ENCODE measurements around the gene C7orf33.

Gene C7orf33

DNA sequence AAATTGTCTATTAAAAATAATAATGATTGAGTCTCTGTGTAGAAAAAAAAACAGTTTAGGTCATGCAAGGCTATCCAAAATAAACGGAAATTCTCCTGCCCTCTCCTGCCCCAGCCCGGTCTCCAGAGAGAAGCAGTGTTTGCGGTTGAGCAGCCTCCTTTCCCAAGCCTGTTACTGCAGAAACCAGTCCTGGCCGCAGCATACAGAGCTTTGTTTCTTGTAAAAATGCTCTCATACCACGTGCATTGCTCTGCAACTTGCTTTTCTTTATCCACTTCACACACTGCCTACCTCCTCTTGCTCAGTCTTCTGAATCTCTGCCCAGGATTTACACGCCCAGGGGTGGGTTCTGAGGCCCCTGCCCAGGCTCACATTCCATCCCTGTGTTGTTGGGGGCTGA, 73.8 kb downstream of the C7orf33 start:
- Mint-ChIP-seq H3K36me3 (ENCODE audit: insufficient read depth) (no peaks in the 10 kb centered on the region), H3K27me3 (peaks cover 0 to 6% of the 10 kb centered on the region in 2 donors), H3K4me3 (no peak overlapping the region), H3K4me1 (ENCODE audit: low read depth in 2 of 2) (no peaks in the 10 kb centered on the region), H3K27ac (no peak overlapping the region), H3K9me3 (no peaks in the 10 kb centered on the region)
- no peak for ATAC-seq (replicated peaks)
- no peak for DNase-seq

GRCh38 chr7:148665221-148665620, 74.7 kb downstream of the C7orf33 start:
- Mint-ChIP-seq H3K9me3 (no peaks in the 10 kb centered on the region), H3K27ac (no peak overlapping the region), H3K36me3 (ENCODE audit: insufficient read depth) (no peaks in the 10 kb centered on the region), H3K4me1 (ENCODE audit: low read depth in 2 of 2) (no peaks in the 10 kb centered on the region), H3K27me3 (peaks cover 0 to 6% of the 10 kb centered on the region in 2 donors), H3K4me3 (no peak overlapping the region)
- no peak for ATAC-seq (replicated peaks)
- DNase-seq = no peak
